ENCODE results near the gene C15orf61. TPM values are rescaled to one million over a fixed set of nuclear protein-coding genes. Genes with fewer than 3 reads are reported as not detected.

The C15orf61 gene
- total and polyA plus RNA-seq, 2 donors (not counting 1 experiment from before 2014, with no cell fraction given): 6.1 to 6.3 TPM

GRCh38 chr15:67563092-67563491 lies 42.2 kb downstream of the C15orf61 start:
- no peak overlapping the region for H3K4me3 Mint-ChIP-seq
- no peak overlapping the region for H3K4me2 ChIP-seq (replicated peaks; ENCODE audit: low read depth, low read length, poor library complexity, severe bottlenecking)
- TF ChIP-seq CTCF (IDR thresholded peaks at IDR 0.05) (no peak), EZH2 (IDR thresholded peaks at IDR 0.05; ENCODE audit: borderline replicate concordance, insufficient read depth, low read depth, low read length, poor library complexity, severe bottlenecking) (no peak)

GRCh38 chr15:67564021-67564967 lies 43.4 kb downstream of the C15orf61 start:
- ChIA-PET POLR2A (no interaction called here), CTCF (interaction anchor here (0.6 kb wide), 1 partner anchor 15 kb away, joined by 3 read pairs; no protein-coding TSS in a partner anchor)
- WGBS (ENCODE audit: insufficient coverage): 50% methylated on average over 1 of the region's 2 CpGs

More at GRCh38 chr15:67563092-67563491, 42.2 kb downstream of the C15orf61 start:
- Histone ChIP-seq H2AFZ (ENCODE audit: insufficient read depth, low read depth, low read length, poor library complexity, severe bottlenecking) (no peak overlapping the region), H3K27ac (ENCODE audit: low read length in 2 of 2) (no peak overlapping the region), H3K9me3 (ENCODE audit: control extremely low read depth in 1 of 3, control insufficient read depth in 2 of 3, insufficient read depth in 1 of 3, low read length in 2 of 3) (no peaks in the 10 kb centered on the region), H3K4me3 (ENCODE audit: control extremely low read depth in 1 of 5, extremely low read depth in 1 of 5, insufficient read depth in 1 of 5, low read depth in 2 of 5, low read length in 4 of 5) (no peak overlapping the region), H4K20me1 (ENCODE audit: control insufficient read depth, insufficient read depth, low read length, poor library complexity, severe bottlenecking) (no peaks in the 10 kb centered on the region), H3K27me3 (replicated peaks in 1 of 4; ENCODE audit: control extremely low read depth in 1 of 4, control insufficient read depth in 3 of 4, insufficient read depth in 4 of 4, low read length in 3 of 4) (no peaks in the 10 kb centered on the region), H3K9ac (ENCODE audit: low read length) (no peak overlapping the region), H3K4me1 (ENCODE audit: control insufficient read depth in 2 of 2, insufficient read depth in 2 of 2, low read length in 2 of 2) (no peaks in the 10 kb centered on the region), H3K79me2 (ENCODE audit: control insufficient read depth, insufficient read depth, low read length) (no peaks in the 10 kb centered on the region), H3K36me3 (replicated peaks in 1 of 2; ENCODE audit: control extremely low read depth in 1 of 2, control insufficient read depth in 1 of 2, extremely low read depth in 1 of 2, insufficient read depth in 2 of 2, low read length in 1 of 2) (no peaks in the 10 kb centered on the region)
- intact Hi-C loops (cut with micrococcal nuclease): no loop called here
- Mint-ChIP-seq H3K4me1 (peaks cover 19% of the 10 kb centered on the region), H3K9me3 (ENCODE audit: insufficient read depth) (no peaks in the 10 kb centered on the region), H3K27ac (no peak overlapping the region), H3K27me3 (no peaks in the 10 kb centered on the region)
- POLR2A ChIA-PET: no interaction called here
- CTCF ChIA-PET: no interaction called here
- DNase-seq (no peak), ATAC-seq (ENCODE audit: low read depth) (no peak)
- no CpG with 5 or more reads among the region's 5 CpGs for WGBS (ENCODE audit: insufficient coverage)

More at GRCh38 chr15:67564021-67564967, 43.4 kb downstream of the C15orf61 start:
- no peak overlapping the region for H3K4me3 Mint-ChIP-seq
- peaks cover 19% of the 10 kb centered on the region for H3K4me1 Mint-ChIP-seq
- no peaks in the 10 kb centered on the region for H3K79me2 ChIP-seq (ENCODE audit: control insufficient read depth, insufficient read depth, low read length)
- no peak overlapping the region for H3K27ac ChIP-seq (ENCODE audit: low read length in 2 of 2)
- no peak overlapping the region for H2AFZ ChIP-seq (ENCODE audit: insufficient read depth, low read depth, low read length, poor library complexity, severe bottlenecking)
- no peaks in the 10 kb centered on the region for H3K36me3 ChIP-seq (replicated peaks in 1 of 2; ENCODE audit: control extremely low read depth in 1 of 2, control insufficient read depth in 1 of 2, extremely low read depth in 1 of 2, insufficient read depth in 2 of 2, low read length in 1 of 2)
- intact Hi-C loops (cut with micrococcal nuclease): no loop called here
- H3K27me3 Mint-ChIP-seq: no peaks in the 10 kb centered on the region
- no peaks in the 10 kb centered on the region for H3K9me3 Mint-ChIP-seq (ENCODE audit: insufficient read depth)
- no peak for DNase-seq
- H3K9ac ChIP-seq (ENCODE audit: low read length): no peak overlapping the region
- no peaks in the 10 kb centered on the region for H4K20me1 ChIP-seq (ENCODE audit: control insufficient read depth, insufficient read depth, low read length, poor library complexity, severe bottlenecking)
- H3K9me3 ChIP-seq (ENCODE audit: control extremely low read depth in 1 of 3, control insufficient read depth in 2 of 3, insufficient read depth in 1 of 3, low read length in 2 of 3): no peaks in the 10 kb centered on the region
- no peak for ATAC-seq (ENCODE audit: low read depth)
- H3K27ac Mint-ChIP-seq: no peak overlapping the region
- H3K4me3 ChIP-seq (ENCODE audit: control extremely low read depth in 1 of 5, extremely low read depth in 1 of 5, insufficient read depth in 1 of 5, low read depth in 2 of 5, low read length in 4 of 5): no peak overlapping the region
- no peaks in the 10 kb centered on the region for H3K4me1 ChIP-seq (ENCODE audit: control insufficient read depth in 2 of 2, insufficient read depth in 2 of 2, low read length in 2 of 2)
- TF ChIP-seq CTCF (IDR thresholded peaks at IDR 0.05) (no peak), EZH2 (IDR thresholded peaks at IDR 0.05; ENCODE audit: borderline replicate concordance, insufficient read depth, low read depth, low read length, poor library complexity, severe bottlenecking) (no peak)
- no peaks in the 10 kb centered on the region for H3K27me3 ChIP-seq (replicated peaks in 1 of 4; ENCODE audit: control extremely low read depth in 1 of 4, control insufficient read depth in 3 of 4, insufficient read depth in 4 of 4, low read length in 3 of 4)
- H3K4me2 ChIP-seq (replicated peaks; ENCODE audit: low read depth, low read length, poor library complexity, severe bottlenecking): no peak overlapping the region

All from B cell (primary cell).